Pancreas (tissue), 10 donors: Measurements from ENCODE around the gene TLCD1. TPM values are rescaled to one million over a fixed set of nuclear protein-coding genes. Genes with fewer than 3 reads are reported as not detected.
A peak's percentile ranks its signal among the peaks of the same experiment; 100 is the strongest.

Source experiments
- ATAC-seq, 4 donors: fragments of 200-7000 bp; cut with Tn5 transposase; one replicate each; pipeline versions ENCODE4 v1.8.0 to v1.9.1; 2020; ENCODE audit warnings: mild to moderate bottlenecking in 4 of 4, moderate library complexity in 4 of 4
- DNase-seq, 6 donors: peaks; one replicate each; pipeline ENCODE4 v3.0.0-alpha.2; 2020
- FAIRE-seq: peaks from 2 replicates; lab custom pipeline; 2012; peaks lifted over from hg19 to GRCh38; lab: Jason Lieb, UNC
- H3K27ac ChIP-seq, 4 donors: fragments of 200-600 bp; sonication (generic); 1 replicate in 3 of 4; 2 replicates in 1 of 4; pipeline versions ENCODE4 v1.5.0 to v1.8.0; 2020
- H3K27me3 ChIP-seq, 4 donors: fragments of 200-600 bp; one replicate each; pipeline ENCODE4 v1.8.0; 2021
- H3K36me3 ChIP-seq, 3 donors: fragments of 200-600 bp; sonication (generic) in 1 of 3; one replicate each; pipeline versions ENCODE4 v1.5.0 to v1.8.0; 2020 to 2021
- H3K4me1 ChIP-seq, 3 donors: fragments of 200-600 bp; one replicate each; pipeline ENCODE4 v1.8.0; 2021
- H3K4me3 ChIP-seq, 4 donors: fragments of 200-600 bp; sonication (generic) in 2 of 4; one replicate each; pipeline versions ENCODE4 v1.5.0 to v1.8.0; 2020 to 2021
- H3K9me3 ChIP-seq, 4 donors: fragments of 200-600 bp; one replicate each; pipeline ENCODE4 v1.8.0; 2021
- CTCF ChIP-seq, 4 donors: fragments of 200-600 bp; sonication (generic) in 3 of 4; IDR thresholded peaks; one replicate each; pipeline versions ENCODE4 v1.5.0 to v1.8.0; 2021; ENCODE audit warnings: antibody characterized with exemption in 4 of 4
- WGBS, 2 donors: extraction: QIAGEN DNeasy Blood & Tissue Kit; methylation state at CpG; one replicate each; pipeline ENCODE4 v1.1.7; 2013; 5-methylcytosine and 5-hydroxymethylcytosine counted together
- intact Hi-C, 3 donors: fragments of 100-400 bp; cut with DNase I; formaldehyde crosslinking; loops; one replicate each; pipeline versions ENCODE4 v1.11.1 to v1.14.2; 2022
- polyA plus RNA-seq, 2 donors: library from polyadenylated mRNA; stranded (reverse); fragments of 200-250 nt; gene quantifications; one replicate each; pipeline ENCODE4 v1.2.3, GENCODE V29; 2013
- total RNA-seq, 6 donors: library from RNA; stranded (reverse); fragmentation: NEBNext Ultra II Directional in 4 of 6; extraction: Animal tissue kit (Norgen Biotek cat#: 25700) in 4 of 6; gene quantifications; one replicate each; pipeline versions ENCODE4 v1.2.1 to v1.2.4, GENCODE V29; 2021 to 2023
- donor health status: healthy with polysubstance abuse.
- donor health status: DM: no; HTN: no; CAD: no; lungs with moderate emphysema.
- donor health status: DM: no; HTN: no; CAD: no.
- donor health status: control.
- donor health status: control.
- donor health status: Bipolar disorder and iron deficiency.
- donor health status: DM: yes; HTN: yes; CAD: no.
- donor health status: DM: no; HTN: no; CAD: no.
- donor health status: DM: no; HTN: no; CAD: no.
- donor health status: DM: yes; HTN: yes; CAD: no.

Gene TLCD1
- total and polyA plus RNA-seq, 8 donors, result 3.7 to 10.5 (median 5.3) TPM

GRCh38 chr17:28763137-28763799 is 37.2 kb upstream of the TLCD1 start:
- intact Hi-C loops, result loop anchor here in 1 of 3 donors (10.0 kb wide), 1 partner anchor 142 kb away; the partner anchor contains the start of gene DHRS13
- H3K4me1 ChIP-seq, result no peaks in the 10 kb centered on the region
- peak in 3 of 4 donors; percentile 5 to 16 (median 6) for ATAC-seq
- no peak for DNase-seq
- WGBS, 2 donors, result 79 to 86% methylated on average over 1 of the region's 1 CpG
- no peak overlapping the region for H3K4me3 ChIP-seq
- TF ChIP-seq CTCF (IDR thresholded peaks at IDR 0.05), result no peak
- no peak for FAIRE-seq
- H3K36me3 ChIP-seq, result peaks cover 0 to 12% (median 5%) of the 10 kb centered on the region in 3 donors
- H3K27ac ChIP-seq, result no peak overlapping the region
- H3K27me3 ChIP-seq, result no peaks in the 10 kb centered on the region
- H3K9me3 ChIP-seq, result no peaks in the 10 kb centered on the region

- no peak for FAIRE-seq
- peak; percentile 46 to 83 (median 72) for ATAC-seq
- 42 to 45% methylated on average over 9 of the region's 9 CpGs for WGBS, 2 donors
- no peaks in the 10 kb centered on the region for H3K27me3 ChIP-seq
- intact Hi-C loops, result loop anchor here in 1 of 3 donors (10.0 kb wide), 1 partner anchor 144 kb away; the partner anchor contains the start of gene DHRS13
- peak; percentile 48 to 78 (median 66) for DNase-seq
- H3K27ac ChIP-seq, result peak overlapping the region in 1 of 4 donors; percentile 12
- H3K4me1 ChIP-seq, result no peaks in the 10 kb centered on the region
- peaks cover 0 to 17% (median 6%) of the 10 kb centered on the region in 3 donors for H3K36me3 ChIP-seq
- TF ChIP-seq CTCF (IDR thresholded peaks at IDR 0.05), result no peak
- H3K4me3 ChIP-seq, result no peak overlapping the region
- H3K9me3 ChIP-seq, result no peaks in the 10 kb centered on the region
Observed at GRCh38 chr17:28760601-28761562, 34.8 kb upstream of the TLCD1 start.

- WGBS, 2 donors, result 90 to 91% methylated on average over 18 of the region's 18 CpGs
Observed at GRCh38 chr17:28759256-28759865, 33.3 kb upstream of the TLCD1 start.

More at GRCh38 chr17:28759256-28759865, 33.3 kb upstream of the TLCD1 start:
- DNase-seq (peak in 1 of 6 donors; percentile 72), FAIRE-seq (no peak), ATAC-seq (no peak)
- Histone ChIP-seq H3K4me1 (no peaks in the 10 kb centered on the region), H3K4me3 (no peak overlapping the region), H3K27me3 (no peaks in the 10 kb centered on the region), H3K9me3 (no peaks in the 10 kb centered on the region), H3K36me3 (peaks cover 0 to 17% (median 6%) of the 10 kb centered on the region in 3 donors), H3K27ac (no peak overlapping the region)
- intact Hi-C loops, result loop anchor here in 1 of 3 donors (5.0 kb wide), 1 partner anchor 37 kb away; no protein-coding TSS in a partner anchor
- no peak for TF ChIP-seq CTCF (IDR thresholded peaks at IDR 0.05)
